Rectal smooth muscle tissue (tissue), 1 donor: ENCODE measurements around the gene PACSIN1.
A peak's percentile ranks its signal among the peaks of the same experiment; 100 is the strongest.

Experiments used
- H3K27ac ChIP-seq: one replicate; pipeline ENCODE4 v1.7.0; 2013; ENCODE audit warnings: low read depth, low read length, inconsistent platforms
- H3K27me3 ChIP-seq: one replicate; pipeline ENCODE4 v1.7.0; 2013; ENCODE audit warnings: low read length; ENCODE audit not compliant: control insufficient read depth, insufficient read depth
- H3K36me3 ChIP-seq: one replicate; pipeline ENCODE4 v1.7.0; 2013; ENCODE audit warnings: low read length; ENCODE audit not compliant: control insufficient read depth, insufficient read depth
- H3K4me1 ChIP-seq: one replicate; pipeline ENCODE4 v1.7.0; 2013; ENCODE audit warnings: low read length; ENCODE audit not compliant: control insufficient read depth, insufficient read depth
- H3K4me3 ChIP-seq: one replicate; pipeline ENCODE4 v1.7.0; 2013; ENCODE audit warnings: low read length
- H3K9ac ChIP-seq: one replicate; pipeline ENCODE4 v1.7.0; 2013; ENCODE audit warnings: low read length

The PACSIN1 gene

GRCh38 chr6:34462551-34462971, 3.3 kb upstream of the PACSIN1 start:
- Histone ChIP-seq H3K4me3 (no peak overlapping the region), H3K27me3 (peaks cover 21% of the 10 kb centered on the region), H3K27ac (no peak overlapping the region), H3K9ac (no peak overlapping the region), H3K4me1 (no peaks in the 10 kb centered on the region), H3K36me3 (no peaks in the 10 kb centered on the region)

GRCh38 chr6:34463299-34463698, 2.6 kb upstream of the PACSIN1 start:
- Histone ChIP-seq H3K4me3 (no peak overlapping the region), H3K9ac (no peak overlapping the region), H3K27me3 (peaks cover 21% of the 10 kb centered on the region), H3K4me1 (no peaks in the 10 kb centered on the region), H3K27ac (no peak overlapping the region), H3K36me3 (no peaks in the 10 kb centered on the region)

GRCh38 chr6:34463849-34464248, 2.0 kb upstream of the PACSIN1 start:
- Histone ChIP-seq H3K27ac (no peak overlapping the region), H3K4me1 (no peaks in the 10 kb centered on the region), H3K4me3 (no peak overlapping the region), H3K9ac (no peak overlapping the region), H3K27me3 (peaks cover 21% of the 10 kb centered on the region), H3K36me3 (no peaks in the 10 kb centered on the region)

GRCh38 chr6:34466242-34467185, 638 bp downstream of the PACSIN1 start:
- Histone ChIP-seq H3K36me3 (no peaks in the 10 kb centered on the region), H3K4me1 (no peaks in the 10 kb centered on the region), H3K27me3 (peaks cover 21% of the 10 kb centered on the region), H3K27ac (no peak overlapping the region), H3K4me3 (peak overlapping the region; percentile 41), H3K9ac (no peak overlapping the region)

- Histone ChIP-seq H3K9ac (no peak overlapping the region), H3K36me3 (no peaks in the 10 kb centered on the region)
Observed at GRCh38 chr6:34468378-34468892, 2.6 kb downstream of the PACSIN1 start.

GRCh38 chr6:34469499-34469898, 3.6 kb downstream of the PACSIN1 start:
- Histone ChIP-seq H3K27ac (no peak overlapping the region), H3K36me3 (no peaks in the 10 kb centered on the region), H3K4me1 (no peaks in the 10 kb centered on the region), H3K4me3 (no peak overlapping the region), H3K27me3 (peaks cover 17% of the 10 kb centered on the region), H3K9ac (no peak overlapping the region)

More at GRCh38 chr6:34468378-34468892, 2.6 kb downstream of the PACSIN1 start:
- Histone ChIP-seq H3K27me3 (peaks cover 21% of the 10 kb centered on the region), H3K27ac (no peak overlapping the region), H3K4me3 (no peak overlapping the region), H3K4me1 (no peaks in the 10 kb centered on the region)

- Histone ChIP-seq H3K9ac (no peak overlapping the region), H3K4me1 (no peaks in the 10 kb centered on the region), H3K27me3 (no peaks in the 10 kb centered on the region), H3K36me3 (no peaks in the 10 kb centered on the region), H3K4me3 (no peak overlapping the region), H3K27ac (no peak overlapping the region)
Observed at GRCh38 chr6:34472425-34472824, 6.5 kb downstream of the PACSIN1 start.

GRCh38 chr6:34473967-34474366, 8.1 kb downstream of the PACSIN1 start:
- Histone ChIP-seq H3K27ac (no peak overlapping the region), H3K27me3 (no peaks in the 10 kb centered on the region)

GRCh38 chr6:34474754-34475153, 8.9 kb downstream of the PACSIN1 start:
- H3K4me1 ChIP-seq, result no peaks in the 10 kb centered on the region
- H3K36me3 ChIP-seq, result no peaks in the 10 kb centered on the region
- H3K27ac ChIP-seq, result no peak overlapping the region
- H3K9ac ChIP-seq, result no peak overlapping the region
- no peak overlapping the region for H3K4me3 ChIP-seq
- H3K27me3 ChIP-seq, result no peaks in the 10 kb centered on the region

More at GRCh38 chr6:34473967-34474366, 8.1 kb downstream of the PACSIN1 start:
- no peaks in the 10 kb centered on the region for H3K36me3 ChIP-seq
- H3K9ac ChIP-seq, result no peak overlapping the region
- H3K4me1 ChIP-seq, result no peaks in the 10 kb centered on the region
- no peak overlapping the region for H3K4me3 ChIP-seq

- Histone ChIP-seq H3K4me1 (no peaks in the 10 kb centered on the region), H3K36me3 (no peaks in the 10 kb centered on the region), H3K9ac (no peak overlapping the region), H3K27me3 (no peaks in the 10 kb centered on the region), H3K4me3 (no peak overlapping the region), H3K27ac (no peak overlapping the region)
Observed at GRCh38 chr6:34475238-34475682, 9.4 kb downstream of the PACSIN1 start.

- Histone ChIP-seq H3K4me3 (no peak overlapping the region), H3K27me3 (no peaks in the 10 kb centered on the region), H3K36me3 (no peaks in the 10 kb centered on the region), H3K9ac (no peak overlapping the region), H3K27ac (no peak overlapping the region), H3K4me1 (no peaks in the 10 kb centered on the region)
Observed at GRCh38 chr6:34475767-34476328, 10.0 kb downstream of the PACSIN1 start.

GRCh38 chr6:34476447-34476846, 10.6 kb downstream of the PACSIN1 start:
- no peaks in the 10 kb centered on the region for H3K27me3 ChIP-seq
- H3K4me1 ChIP-seq, result no peaks in the 10 kb centered on the region
- no peak overlapping the region for H3K27ac ChIP-seq
- no peak overlapping the region for H3K9ac ChIP-seq
- H3K4me3 ChIP-seq, result no peak overlapping the region
- no peaks in the 10 kb centered on the region for H3K36me3 ChIP-seq
